GM21381 (cell line): ENCODE data around the gene FUT4.

Source experiments
- ATAC-seq: cut with Tn5 transposase; IDR thresholded peaks from one replicate; pipeline ENCODE4 v1.9.1; 2021; ENCODE audit warnings: mild to moderate bottlenecking, moderate library complexity; ENCODE audit not compliant: unreplicated experiment

The FUT4 gene

DNA sequence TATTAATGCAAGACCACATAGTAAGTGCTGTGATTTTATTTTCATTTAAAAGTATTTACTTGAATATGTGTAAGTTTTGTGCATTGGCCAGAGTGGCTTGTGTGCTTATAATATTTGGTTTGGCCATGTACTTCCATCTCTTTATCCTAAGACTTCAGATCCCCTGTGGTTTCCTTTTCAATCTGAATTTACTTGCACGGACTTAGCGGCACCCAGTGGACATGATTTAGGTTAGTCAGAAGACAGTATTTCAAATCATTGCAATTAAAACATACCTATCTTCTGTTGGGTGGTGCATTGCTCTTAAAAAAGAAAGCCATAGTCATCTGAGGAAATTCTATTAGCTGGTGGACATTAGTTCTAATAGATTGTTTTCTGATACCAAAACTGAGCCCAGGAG, 54.2 kb downstream of the FUT4 start:
- no peak for ATAC-seq
